NCI-H1436 treated with DMSO at 0.1 percent for 48 hours (cell line): Measurements from ENCODE around the gene NBAS.

Source experiments
- DNase-seq: peaks from one replicate; lab custom pipeline; 2025; lab: John Stamatoyannopoulos, UW

The NBAS gene

GRCh38 chr2:15560988-15561573 is at the start of gene NBAS:
TSS of gene NBAS (minus strand) at chr2:15561334. CDS start at chr2:15561304, 30 bp downstream.
- no peak for DNase-seq

GRCh38 chr2:15610430-15610952 is 49.4 kb upstream of the NBAS start:
- no peak for DNase-seq

GRCh38 chr2:15609341-15610042 is 48.4 kb upstream of the NBAS start:
- no peak for DNase-seq

- no peak for DNase-seq
Observed at GRCh38 chr2:15608392-15608761, 47.2 kb upstream of the NBAS start.

GRCh38 chr2:15607709-15608391 is 46.7 kb upstream of the NBAS start:
- no peak for DNase-seq

GRCh38 chr2:15606481-15607441 is 45.6 kb upstream of the NBAS start:
- no peak for DNase-seq

GRCh38 chr2:15605721-15606120 is 44.6 kb upstream of the NBAS start:
- no peak for DNase-seq

- DNase-seq, result no peak
Observed at GRCh38 chr2:15603948-15604347, 42.8 kb upstream of the NBAS start.

- DNase-seq, result no peak
Observed at GRCh38 chr2:15603044-15603765, 42.1 kb upstream of the NBAS start.

GRCh38 chr2:15602393-15602792 is 41.3 kb upstream of the NBAS start:
- no peak for DNase-seq

GRCh38 chr2:15601681-15602080 is 40.5 kb upstream of the NBAS start:
- DNase-seq, result no peak

- no peak for DNase-seq
Observed at GRCh38 chr2:15599994-15600393, 38.9 kb upstream of the NBAS start.

GRCh38 chr2:15596968-15597367 is 35.8 kb upstream of the NBAS start:
- no peak for DNase-seq

- no peak for DNase-seq
Observed at GRCh38 chr2:15596350-15596749, 35.2 kb upstream of the NBAS start.

- DNase-seq, result no peak
Observed at GRCh38 chr2:15595936-15596335, 34.8 kb upstream of the NBAS start.

GRCh38 chr2:15595342-15595905 is 34.3 kb upstream of the NBAS start:
- no peak for DNase-seq

- no peak for DNase-seq
Observed at GRCh38 chr2:15594291-15595256, 33.4 kb upstream of the NBAS start.

GRCh38 chr2:15593327-15593705 is 32.2 kb upstream of the NBAS start:
- no peak for DNase-seq

- DNase-seq, result no peak
Observed at GRCh38 chr2:15591692-15592463, 30.7 kb upstream of the NBAS start, which contains the start of gene DDX1. TSS of gene DDX1 (plus strand) at chr2:15591868. CDS start at chr2:15591934, 66 bp downstream.
